Measurements from ENCODE around the gene POC5.

- TF ChIP-seq ZNF136 (CRISPR knock-in tag; IDR thresholded peaks at IDR 0.05; ENCODE audit: low read depth) = no peak
- TF ChIP-seq YY1 (IDR thresholded peaks at IDR 0.05; ENCODE audit: insufficient read depth, insufficient replicate concordance, low read depth, low read length) = no peak
- TF ChIP-seq ZNF773 (CRISPR knock-in tag; IDR thresholded peaks at IDR 0.05; ENCODE audit: borderline replicate concordance) = no peak
These were observed 35.9 kb upstream of the POC5 start for GRCh38 chr5:75753182-75753581.
